ENCODE measurements around the gene LEO1.

LEO1 gene

GRCh38 chr15:51908316-51908715 lies 63.3 kb downstream of the LEO1 start:
- H3K4me3 ChIP-seq (ENCODE audit: low read depth, low read length): no peak overlapping the region
- TF ChIP-seq MAX (IDR thresholded peaks at IDR 0.05; ENCODE audit: low read depth, low read length) (no peak), MYC (IDR thresholded peaks at IDR 0.05; ENCODE audit: low read depth, low read length) (no peak), CTCF (IDR thresholded peaks at IDR 0.05; ENCODE audit: low read depth, low read length) (no peak), POLR2A (IDR thresholded peaks at IDR 0.05; ENCODE audit: extremely low read depth, insufficient read length) (no peak)
- DNase-seq (ENCODE audit: low read depth): no peak

- DNase-seq (ENCODE audit: low read depth): no peak
- no peak overlapping the region for H3K4me3 ChIP-seq (ENCODE audit: low read depth, low read length)
- no peak for TF ChIP-seq MAX (IDR thresholded peaks at IDR 0.05; ENCODE audit: low read depth, low read length)
- no peak for TF ChIP-seq POLR2A (IDR thresholded peaks at IDR 0.05; ENCODE audit: extremely low read depth, insufficient read length)
- no peak for TF ChIP-seq CTCF (IDR thresholded peaks at IDR 0.05; ENCODE audit: low read depth, low read length)
- no peak for TF ChIP-seq MYC (IDR thresholded peaks at IDR 0.05; ENCODE audit: low read depth, low read length)
Observed at GRCh38 chr15:51907136-51907862, 64.3 kb downstream of the LEO1 start.

- DNase-seq (ENCODE audit: low read depth): no peak
- no peak for TF ChIP-seq POLR2A (IDR thresholded peaks at IDR 0.05; ENCODE audit: extremely low read depth, insufficient read length)
- no peak overlapping the region for H3K4me3 ChIP-seq (ENCODE audit: low read depth, low read length)
Observed at GRCh38 chr15:51904931-51905330, 66.6 kb downstream of the LEO1 start.

GRCh38 chr15:51904421-51904820 lies 67.2 kb downstream of the LEO1 start:
- TF ChIP-seq POLR2A (IDR thresholded peaks at IDR 0.05; ENCODE audit: extremely low read depth, insufficient read length) (no peak), CTCF (IDR thresholded peaks at IDR 0.05; ENCODE audit: low read depth, low read length) (no peak), MAX (IDR thresholded peaks at IDR 0.05; ENCODE audit: low read depth, low read length) (no peak), MYC (IDR thresholded peaks at IDR 0.05; ENCODE audit: low read depth, low read length) (no peak)
- no peak for DNase-seq (ENCODE audit: low read depth)
- no peak overlapping the region for H3K4me3 ChIP-seq (ENCODE audit: low read depth, low read length)

GRCh38 chr15:51889486-51889885 lies 82.1 kb downstream of the LEO1 start:
- no peak for DNase-seq (ENCODE audit: low read depth)
- TF ChIP-seq MAX (IDR thresholded peaks at IDR 0.05; ENCODE audit: low read depth, low read length) (no peak), CTCF (IDR thresholded peaks at IDR 0.05; ENCODE audit: low read depth, low read length) (no peak), MYC (IDR thresholded peaks at IDR 0.05; ENCODE audit: low read depth, low read length) (no peak), POLR2A (IDR thresholded peaks at IDR 0.05; ENCODE audit: extremely low read depth, insufficient read length) (no peak)
- no peak overlapping the region for H3K4me3 ChIP-seq (ENCODE audit: low read depth, low read length)

- DNase-seq (ENCODE audit: low read depth): peak; percentile 37
- peak; percentile 43 for TF ChIP-seq CTCF (IDR thresholded peaks at IDR 0.05; ENCODE audit: low read depth, low read length)
- TF ChIP-seq POLR2A (IDR thresholded peaks at IDR 0.05; ENCODE audit: extremely low read depth, insufficient read length): no peak
Observed at GRCh38 chr15:51888593-51889195, 82.9 kb downstream of the LEO1 start.

More at GRCh38 chr15:51888593-51889195, 82.9 kb downstream of the LEO1 start:
- no peak overlapping the region for H3K4me3 ChIP-seq (ENCODE audit: low read depth, low read length)

Data from NB4 (cell line).